Measurements from ENCODE around the gene HSF2BP.

- no peak for TF ChIP-seq CTCF (optimal IDR thresholded peaks at IDR 0.05 in 1 of 3, IDR thresholded peaks at IDR 0.05 in 1 of 3, conservative IDR thresholded peaks at IDR 0.05 in 1 of 3; ENCODE audit: extremely low read depth in 1 of 3, insufficient read depth in 2 of 3, low read length in 3 of 3)
- no peak for TF ChIP-seq EZH2 (IDR thresholded peaks at IDR 0.05; ENCODE audit: low read length)
These were observed 48.2 kb upstream of the HSF2BP start for GRCh38 chr21:43707462-43707861.
